DND-41 (cell line): ENCODE measurements around the gene GALE.

Source experiments
- EZH2 ChIP-seq: IDR thresholded peaks from 3 replicates; pipeline ENCODE4 v1.6.1; 2012; ENCODE audit warnings: borderline replicate concordance, low read depth, mild to moderate bottlenecking, moderate library complexity, low read length, inconsistent platforms; ENCODE audit not compliant: severe bottlenecking
- TF ChIP-seq, protein P1 (sequence below): IDR thresholded peaks from 2 replicates; pipeline ENCODE4 v1.5.1; 2012; ENCODE audit warnings: borderline replicate concordance, low read length, moderate library complexity, mild to moderate bottlenecking; ENCODE audit not compliant: poor library complexity, severe bottlenecking; ENCODE audit errors: extremely low read depth

DNA sequence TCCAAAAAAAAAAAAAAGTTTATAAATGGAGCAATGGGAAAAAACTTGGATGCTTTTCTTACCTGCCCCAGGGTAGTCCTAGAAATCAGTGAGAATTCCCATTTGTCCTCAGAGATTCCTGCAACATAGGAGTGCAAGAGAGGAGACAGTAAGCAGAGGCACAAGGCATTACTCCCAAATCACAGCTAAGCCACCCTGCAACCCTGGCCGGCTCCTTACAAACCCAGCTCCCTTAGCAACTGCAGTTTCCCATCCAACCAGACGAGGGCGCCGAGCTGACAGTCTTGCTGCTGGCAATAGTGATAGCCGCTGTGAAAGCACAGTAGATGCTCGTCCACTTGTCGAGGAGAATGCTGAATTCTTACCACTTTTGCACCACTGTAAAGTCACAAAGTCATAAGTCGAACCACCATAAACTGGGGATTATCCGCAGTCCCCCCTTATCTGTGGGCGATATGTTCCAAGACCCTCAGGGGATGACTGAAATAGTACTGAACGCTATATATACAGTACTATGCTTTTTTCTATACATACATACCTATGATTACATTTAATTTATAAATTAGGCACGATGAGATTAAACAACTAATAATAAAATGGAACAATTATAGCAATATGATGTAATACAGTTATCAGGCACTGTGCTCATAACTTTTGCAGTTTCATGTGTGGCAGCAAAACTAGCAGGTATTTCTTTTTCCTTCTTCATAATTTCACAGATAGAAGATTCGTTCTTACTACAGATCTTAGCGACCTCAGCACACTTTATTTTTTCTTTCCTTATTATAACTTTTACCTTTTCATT is 28.3 kb downstream of the GALE start:
- TF ChIP-seq, protein P1, sequence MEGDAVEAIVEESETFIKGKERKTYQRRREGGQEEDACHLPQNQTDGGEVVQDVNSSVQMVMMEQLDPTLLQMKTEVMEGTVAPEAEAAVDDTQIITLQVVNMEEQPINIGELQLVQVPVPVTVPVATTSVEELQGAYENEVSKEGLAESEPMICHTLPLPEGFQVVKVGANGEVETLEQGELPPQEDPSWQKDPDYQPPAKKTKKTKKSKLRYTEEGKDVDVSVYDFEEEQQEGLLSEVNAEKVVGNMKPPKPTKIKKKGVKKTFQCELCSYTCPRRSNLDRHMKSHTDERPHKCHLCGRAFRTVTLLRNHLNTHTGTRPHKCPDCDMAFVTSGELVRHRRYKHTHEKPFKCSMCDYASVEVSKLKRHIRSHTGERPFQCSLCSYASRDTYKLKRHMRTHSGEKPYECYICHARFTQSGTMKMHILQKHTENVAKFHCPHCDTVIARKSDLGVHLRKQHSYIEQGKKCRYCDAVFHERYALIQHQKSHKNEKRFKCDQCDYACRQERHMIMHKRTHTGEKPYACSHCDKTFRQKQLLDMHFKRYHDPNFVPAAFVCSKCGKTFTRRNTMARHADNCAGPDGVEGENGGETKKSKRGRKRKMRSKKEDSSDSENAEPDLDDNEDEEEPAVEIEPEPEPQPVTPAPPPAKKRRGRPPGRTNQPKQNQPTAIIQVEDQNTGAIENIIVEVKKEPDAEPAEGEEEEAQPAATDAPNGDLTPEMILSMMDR, result peak; percentile 99
- no peak for TF ChIP-seq EZH2
